PC-3 (cell line): ENCODE data around the gene SLC25A18. TPM values are rescaled to one million over a fixed set of nuclear protein-coding genes. Genes with fewer than 3 reads are reported as not detected.

Experiments
- ATAC-seq: fragments of 200-7000 bp; cut with Tn5 transposase; 2 replicates; pipeline ENCODE4 v1.9.1; 2020; ENCODE audit warnings: mild to moderate bottlenecking, moderate library complexity
- BruUV-seq: library from RNA; stranded (reverse); fragments of 400-500 nt; replicated peaks from 2 replicates; lab custom pipeline; 2021; lab: Mats Ljungman, UMichigan
- CTCF ChIA-PET: fragments of 300-600 bp; sonication (Branson Sonifier 250); formaldehyde crosslinking; loops from one replicate; lab custom pipeline; 2022; ENCODE audit warnings: antibody characterized with exemption; lab: Charles Lee
- POLR2A ChIA-PET: fragments of 300-600 bp; sonication (Branson Sonifier 250); formaldehyde crosslinking; loops from one replicate; lab custom pipeline; 2022; ENCODE audit warnings: antibody characterized with exemption; ENCODE audit not compliant: unreplicated experiment; lab: Charles Lee
- DNase-seq: peaks from one replicate; pipeline ENCODE4 v3.0.0-alpha.2; 2015
- H2AFZ ChIP-seq: fragments of 300-600 bp; sonication (generic); 2 replicates; pipeline ENCODE4 v1.6.0; 2016; ENCODE audit warnings: antibody characterized with exemption, low read length
- H3F3A ChIP-seq: fragments of 300-600 bp; sonication (generic); one replicate; pipeline ENCODE4 v1.6.0; 2017; ENCODE audit warnings: antibody characterized with exemption, low read length, control low read depth, mild to moderate bottlenecking; ENCODE audit not compliant: unreplicated experiment
- H3K27ac ChIP-seq: fragments of 300-600 bp; sonication (generic); 2 replicates; pipeline ENCODE4 v1.5.1; 2016; ENCODE audit warnings: mild to moderate bottlenecking, low read length
- H3K27me3 ChIP-seq: fragments of 300-600 bp; sonication (generic); 2 replicates; pipeline ENCODE4 v1.6.1; 2016; ENCODE audit warnings: low read length, mixed read lengths
- H3K36me3 ChIP-seq: fragments of 300-600 bp; sonication (generic); 2 replicates; pipeline ENCODE4 v1.6.1; 2016; ENCODE audit warnings: low read depth, mixed run types, low read length, mixed read lengths
- H3K4me1 ChIP-seq: fragments of 300-600 bp; sonication (generic); 2 replicates; pipeline ENCODE4 v1.5.1; 2016; ENCODE audit warnings: low read length; ENCODE audit not compliant: insufficient read depth
- H3K4me2 ChIP-seq: fragments of 300-600 bp; sonication (generic); 2 replicates; pipeline ENCODE4 v1.6.0; 2016; ENCODE audit warnings: low read length
- H3K4me3 ChIP-seq: fragments of 300-600 bp; sonication (generic); 2 replicates; pipeline ENCODE4 v1.5.1; 2016; ENCODE audit warnings: mild to moderate bottlenecking, low read length, mixed read lengths
- H3K79me2 ChIP-seq: fragments of 300-600 bp; sonication (generic); 2 replicates; pipeline ENCODE4 v1.6.1; 2017; ENCODE audit warnings: low read length, mixed read lengths
- H3K9ac ChIP-seq: fragments of 300-600 bp; sonication (generic); 2 replicates; pipeline ENCODE4 v1.6.0; 2016; ENCODE audit warnings: mild to moderate bottlenecking, low read length
- H3K9me2 ChIP-seq: fragments of 300-600 bp; sonication (generic); replicated peaks from 2 replicates; pipeline ENCODE4 v1.6.1; 2016; ENCODE audit warnings: mixed run types, low read length, mixed read lengths
- H3K9me3 ChIP-seq: fragments of 300-600 bp; sonication (generic); 2 replicates; pipeline ENCODE4 v1.6.1; 2016; ENCODE audit warnings: low read length, mixed read lengths
- H4K20me1 ChIP-seq: fragments of 300-600 bp; sonication (generic); 2 replicates; pipeline ENCODE4 v1.6.1; 2016; ENCODE audit warnings: low read length, mixed read lengths
- CTCF ChIP-seq: fragments of 300-600 bp; sonication (generic); conservative IDR thresholded peaks from 2 replicates; pipeline ENCODE4 v1.5.1; 2017; ENCODE audit warnings: antibody characterized with exemption, low read depth, mild to moderate bottlenecking, low read length
- EZH2 ChIP-seq: fragments of 300-600 bp; sonication (generic); IDR thresholded peaks from one replicate; pipeline ENCODE4 v1.6.1; 2017; ENCODE audit warnings: antibody characterized with exemption, mild to moderate bottlenecking, low read length; ENCODE audit not compliant: unreplicated experiment
- EZH2phosphoT487 ChIP-seq: fragments of 300-600 bp; sonication (generic); IDR thresholded peaks from 2 replicates; pipeline ENCODE4 v1.6.1; 2018; ENCODE audit warnings: mild to moderate bottlenecking, antibody characterized with exemption, low read length, borderline replicate concordance
- intact Hi-C: fragments of 100-400 bp; cut with micrococcal nuclease; formaldehyde crosslinking; loops from 2 replicates; pipeline ENCODE4 v1.9.0; 2023
- total RNA-seq: library from RNA; depleted of rRNA; stranded (reverse); fragments of >200 nt; gene quantifications from 2 replicates; pipeline ENCODE4 v1.2.3, GENCODE V29; 2014

SLC25A18 gene
- total RNA-seq, 1 experiment from 2014 or later: 0.22 TPM

GRCh38 chr22:17523925-17524324 is 39.4 kb upstream of the SLC25A18 start:
- Histone ChIP-seq H3K4me3 (no peak overlapping the region), H3K9me3 (no peaks in the 10 kb centered on the region), H3K27ac (no peak overlapping the region), H3K36me3 (no peaks in the 10 kb centered on the region), H3F3A (no peaks in the 10 kb centered on the region), H3K27me3 (no peaks in the 10 kb centered on the region; the same call in 1 of the 2 replicates), H4K20me1 (no peaks in the 10 kb centered on the region), H3K9ac (no peak overlapping the region), H3K9me2 (no peaks in the 10 kb centered on the region), H3K4me2 (no peak overlapping the region), H3K79me2 (no peaks in the 10 kb centered on the region), H2AFZ (no peak overlapping the region), H3K4me1 (peaks cover 3% of the 10 kb centered on the region; the same call in 1 of the 2 replicates)
- intact Hi-C loops: no loop called here
- BruUV-seq: no TSS peak
- ChIA-PET CTCF (no interaction called here), POLR2A (no interaction called here)
- ATAC-seq: no peak
- no peak for TF ChIP-seq EZH2phosphoT487
- no peak for TF ChIP-seq EZH2
- no peak for TF ChIP-seq CTCF
- DNase-seq: no peak

GRCh38 chr22:17536269-17536668 is 27.0 kb upstream of the SLC25A18 start:
- Histone ChIP-seq H3K4me1 (no peaks in the 10 kb centered on the region), H3K4me2 (no peak overlapping the region), H2AFZ (no peak overlapping the region), H3F3A (no peaks in the 10 kb centered on the region), H3K27me3 (no peaks in the 10 kb centered on the region), H3K4me3 (no peak overlapping the region), H3K36me3 (no peaks in the 10 kb centered on the region), H3K27ac (no peak overlapping the region), H4K20me1 (no peaks in the 10 kb centered on the region), H3K9ac (no peak overlapping the region), H3K79me2 (no peaks in the 10 kb centered on the region), H3K9me2 (no peaks in the 10 kb centered on the region), H3K9me3 (no peaks in the 10 kb centered on the region)
- TF ChIP-seq EZH2: no peak
- no peak for TF ChIP-seq EZH2phosphoT487
- no peak for TF ChIP-seq CTCF
- POLR2A ChIA-PET: no interaction called here
- BruUV-seq: no TSS peak
- CTCF ChIA-PET: no interaction called here
- ATAC-seq (no peak), DNase-seq (no peak)
- intact Hi-C loops: no loop called here

GRCh38 chr22:17537155-17537554 is 26.1 kb upstream of the SLC25A18 start:
- ChIA-PET CTCF (no interaction called here), POLR2A (no interaction called here)
- TF ChIP-seq CTCF (no peak), EZH2 (no peak), EZH2phosphoT487 (no peak)
- Histone ChIP-seq H3K4me2 (no peak overlapping the region), H2AFZ (no peak overlapping the region), H3K79me2 (no peaks in the 10 kb centered on the region), H3K27ac (no peak overlapping the region), H3K9me3 (no peaks in the 10 kb centered on the region), H3K27me3 (no peaks in the 10 kb centered on the region), H4K20me1 (no peaks in the 10 kb centered on the region), H3K4me3 (no peak overlapping the region), H3K9me2 (no peaks in the 10 kb centered on the region), H3K4me1 (no peaks in the 10 kb centered on the region), H3K36me3 (no peaks in the 10 kb centered on the region), H3F3A (no peaks in the 10 kb centered on the region), H3K9ac (no peak overlapping the region)
- ATAC-seq: no peak
- BruUV-seq: no TSS peak
- DNase-seq: no peak
- intact Hi-C loops: no loop called here
